ENCODE results near the gene KCTD1.

DNA sequence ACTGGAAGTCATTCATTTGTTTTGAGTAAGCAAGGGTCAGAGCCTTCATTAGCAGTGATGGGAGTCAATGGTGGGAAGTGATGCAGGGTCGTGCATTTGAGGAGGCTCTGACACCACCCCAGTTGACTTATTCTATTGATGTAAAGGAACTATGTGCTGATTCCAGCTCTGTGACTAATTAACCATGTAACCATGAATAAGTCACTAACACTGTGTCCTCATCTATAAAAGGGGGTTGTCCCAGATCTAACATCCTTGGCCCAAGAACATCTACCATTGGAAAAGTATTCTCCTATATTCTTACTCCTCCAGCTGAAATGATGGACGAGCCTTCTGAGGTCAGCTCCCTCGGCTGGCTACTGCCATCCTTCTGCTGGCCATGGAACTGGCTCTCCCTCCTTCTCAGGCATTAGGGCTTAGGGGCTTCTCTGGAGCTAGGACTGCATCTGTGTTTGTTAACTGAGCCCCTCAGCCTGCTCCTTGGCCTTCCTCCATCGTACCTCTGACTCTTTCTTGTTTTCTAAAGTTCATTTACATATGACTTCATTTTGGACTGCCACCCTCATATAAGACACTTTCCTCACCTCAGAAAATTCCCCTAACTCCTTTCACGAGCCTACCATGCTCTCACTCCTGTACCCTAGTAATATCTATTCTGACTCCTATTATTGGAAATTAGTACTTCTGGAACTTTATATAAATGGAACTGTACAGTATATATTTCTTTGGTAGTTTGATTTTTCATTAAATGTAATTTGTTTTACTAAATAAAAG, 115.5 kb downstream of the KCTD1 start:
- TF ChIP-seq EZH2phosphoT487 (IDR thresholded peaks at IDR 0.05; ENCODE audit: low read depth, severe bottlenecking, unreplicated experiment) (no peak), EZH2 (IDR thresholded peaks at IDR 0.05; ENCODE audit: borderline replicate concordance) (no peak)
